Measurements from ENCODE around the gene EMC6. TPM values are rescaled to one million over a fixed set of nuclear protein-coding genes. Genes with fewer than 3 reads are reported as not detected.

Gene EMC6
- total RNA-seq, 1 experiment from 2014 or later, result 72.2 TPM

- Histone ChIP-seq H2AK5ac (ENCODE audit: insufficient read length, low read length) (no peak within 1 kb of the TSS), H3K4me2 (ENCODE audit: insufficient read depth, insufficient read length, low read length) (peak within 1 kb of the TSS; percentile 46), H2BK120ac (ENCODE audit: low read depth, low read length, poor library complexity, severe bottlenecking) (no peak within 1 kb of the TSS), H3K27me3 (ENCODE audit: insufficient read depth, low read length) (no peaks in the 10 kb centered on the region), H3T11ph (ENCODE audit: low read length) (no peak within 1 kb of the TSS), H2AFZ (ENCODE audit: low read length) (no peak within 1 kb of the TSS), H3K4me1 (ENCODE audit: insufficient read depth, low read length) (no peaks in the 10 kb centered on the region), H3K79me2 (ENCODE audit: insufficient read depth, low read length) (no peaks in the 10 kb centered on the region), H3K18ac (ENCODE audit: insufficient read length, low read depth, low read length) (peak within 1 kb of the TSS; percentile 50), H3K14ac (ENCODE audit: insufficient read depth, low read length) (no peak within 1 kb of the TSS), H2BK15ac (ENCODE audit: low read depth, low read length) (no peak within 1 kb of the TSS), H4K91ac (ENCODE audit: insufficient read length, low read depth, low read length) (no peak within 1 kb of the TSS), H3K9ac (ENCODE audit: extremely low read depth, insufficient read length, low read length) (no peak within 1 kb of the TSS), H3K79me1 (ENCODE audit: insufficient read depth, low read depth, low read length, poor library complexity, severe bottlenecking) (no peaks in the 10 kb centered on the region), H2BK12ac (ENCODE audit: insufficient read length, low read depth, low read length) (no peak within 1 kb of the TSS), H2BK5ac (ENCODE audit: insufficient read length, low read length) (no peak within 1 kb of the TSS), H3K23ac (ENCODE audit: insufficient read length, low read depth, low read length) (no peak within 1 kb of the TSS), H3K27ac (ENCODE audit: insufficient read length, low read depth, low read length) (no peak within 1 kb of the TSS), H3K23me2 (ENCODE audit: insufficient read length, low read depth, low read length, poor library complexity, severe bottlenecking) (peaks cover 4% of the 10 kb centered on the region), H4K5ac (ENCODE audit: insufficient read length, low read depth, low read length) (no peak within 1 kb of the TSS), H4K20me1 (ENCODE audit: control insufficient read depth, insufficient read depth, insufficient read length) (peaks cover 3% of the 10 kb centered on the region), H2BK20ac (ENCODE audit: low read depth, low read length, poor library complexity, severe bottlenecking) (no peak within 1 kb of the TSS), H4K8ac (replicated peaks; ENCODE audit: insufficient read length, low read depth, low read length) (no peak within 1 kb of the TSS), H3K56ac (ENCODE audit: insufficient read length, low read depth, low read length) (no peak within 1 kb of the TSS), H3K4ac (ENCODE audit: low read depth, low read length) (no peak within 1 kb of the TSS), H3K9me3 (ENCODE audit: control insufficient read depth, low read depth, low read length) (no peaks in the 10 kb centered on the region)
- peak; percentile 84 for DNase-seq
- Mint-ChIP-seq H3K4me3 (peak within 1 kb of the TSS; percentile 73 to 88), H3K27me3 (ENCODE audit: low read depth) (peaks cover 44% of the 10 kb centered on the region), H3K36me3 (ENCODE audit: insufficient read depth in 1 of 3, low read depth in 3 of 3) (no peaks in the 10 kb centered on the region; a peak in 1 of 7 replicates), H3K9me3 (no peaks in the 10 kb centered on the region; a peak in 1 of 5 replicates), H3K4me1 (peaks cover 5 to 13% of the 10 kb centered on the region in 2 experiments), H3K27ac (no peak within 1 kb of the TSS)
- no CpG with 5 or more reads among the region's 65 CpGs for WGBS (ENCODE audit: extremely low coverage, insufficient read length, low lambda C conversion rate)
- TF ChIP-seq CTCF (conservative IDR thresholded peaks at IDR 0.05), result no peak
These were observed 27.3 kb downstream of the EMC6 start, which contains the start of gene P2RX5 for GRCh38 chr17:3695723-3696411. P2RX5 (minus strand) TSS chr17:3696155; CDS start chr17:3696005, 150 bp downstream.
